Subcutaneous abdominal adipose tissue (tissue), 5 donors: ENCODE measurements around the gene ZNF805.
"Not testable (repeated sequence)": the region's sequence is repeated elsewhere in the genome, so short reads cannot be mapped to it uniquely, and the experiment has no call there.

Experiments used
- H3K27ac ChIP-seq: one replicate; pipeline ENCODE4 v1.7.0; 2013; ENCODE audit warnings: low read depth, mild to moderate bottlenecking, inconsistent platforms, low read length, moderate library complexity
- H3K27me3 ChIP-seq, 5 donors: one replicate each; pipeline ENCODE4 v1.7.0; 2013; ENCODE audit warnings: low read length in 5 of 5, inconsistent platforms in 1 of 5; ENCODE audit not compliant: control insufficient read depth in 5 of 5, insufficient read depth in 4 of 5
- H3K36me3 ChIP-seq, 5 donors: one replicate each; pipeline ENCODE4 v1.7.0; 2013; ENCODE audit warnings: low read length in 5 of 5; ENCODE audit not compliant: control insufficient read depth in 5 of 5, insufficient read depth in 5 of 5
- H3K4me1 ChIP-seq, 5 donors: one replicate each; pipeline ENCODE4 v1.7.0; 2013; ENCODE audit warnings: low read length in 5 of 5, mild to moderate bottlenecking in 3 of 5, moderate library complexity in 1 of 5; ENCODE audit not compliant: control insufficient read depth in 5 of 5, insufficient read depth in 5 of 5
- H3K4me3 ChIP-seq, 5 donors: one replicate each; pipeline ENCODE4 v1.7.0; 2013; ENCODE audit warnings: low read length in 5 of 5, low read depth in 1 of 5
- H3K9ac ChIP-seq, 5 donors: one replicate each; pipeline ENCODE4 v1.7.0; 2013; ENCODE audit warnings: low read length in 5 of 5, mild to moderate bottlenecking in 4 of 5, moderate library complexity in 3 of 5
- H3K9me3 ChIP-seq, 5 donors: one replicate each; pipeline ENCODE4 v1.7.0; 2013; ENCODE audit warnings: low read length in 5 of 5; ENCODE audit not compliant: control insufficient read depth in 5 of 5
- donor health status: healthy.
- donor health status: healthy.
- donor health status: healthy.
- donor health status: healthy.
- donor health status: healthy.

ZNF805 gene

DNA sequence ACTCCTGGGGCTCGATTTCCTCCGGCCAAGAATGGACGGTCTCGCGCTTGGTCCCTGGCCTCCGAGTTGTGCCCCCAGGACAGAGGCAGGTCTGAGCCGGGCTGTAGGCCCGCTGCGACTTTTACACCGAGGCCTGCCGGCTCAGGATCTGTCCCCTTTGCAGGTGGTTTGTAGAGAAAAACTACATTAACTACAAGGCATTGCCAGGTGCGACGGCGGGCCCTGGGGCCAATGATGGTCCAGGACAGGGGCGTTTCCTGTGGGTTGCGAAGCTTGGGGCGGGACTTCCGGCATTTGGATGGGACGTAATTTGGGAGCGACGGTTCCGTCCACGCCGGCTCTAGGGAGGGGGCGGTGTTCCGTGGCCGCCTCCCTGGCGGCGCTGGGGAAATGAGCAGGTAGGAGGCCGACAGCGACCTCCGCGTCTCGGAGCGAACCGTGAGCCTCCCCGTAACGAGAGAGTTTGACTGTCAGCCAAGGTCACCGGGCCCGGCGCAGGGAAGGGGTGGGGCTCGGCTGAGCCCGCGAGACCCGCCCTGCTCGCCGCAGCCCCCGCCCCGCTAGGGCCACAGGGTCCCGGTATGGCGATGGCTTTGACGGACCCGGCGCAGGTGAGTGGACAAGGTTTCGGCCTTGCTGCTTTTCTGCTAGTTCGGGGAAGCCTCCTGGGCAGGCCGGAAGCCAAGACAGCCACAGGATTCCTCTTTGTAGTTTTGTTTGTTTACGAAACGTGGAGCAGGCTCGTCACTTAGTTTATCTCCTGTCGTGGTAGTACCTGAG is at the start of gene ZNF805:
Gene ZNF805 (plus strand): TSS at position 322 of the 780 bp plus-strand sequence. CDS start 260 bp downstream, at position 582.
- Histone ChIP-seq H3K4me1 (peaks cover 11 to 29% (median 26%) of the 10 kb centered on the region in 5 donors), H3K4me3 (peak within 1 kb of the TSS; percentile 90 to 99 (median 98)), H3K9me3 (no peaks in the 10 kb centered on the region), H3K27me3 (no peaks in the 10 kb centered on the region), H3K36me3 (peaks cover 0 to 20% (median 15%) of the 10 kb centered on the region in 5 donors), H3K27ac (peak within 1 kb of the TSS; percentile 75), H3K9ac (peak within 1 kb of the TSS; percentile 93 to 100 (median 98))

DNA sequence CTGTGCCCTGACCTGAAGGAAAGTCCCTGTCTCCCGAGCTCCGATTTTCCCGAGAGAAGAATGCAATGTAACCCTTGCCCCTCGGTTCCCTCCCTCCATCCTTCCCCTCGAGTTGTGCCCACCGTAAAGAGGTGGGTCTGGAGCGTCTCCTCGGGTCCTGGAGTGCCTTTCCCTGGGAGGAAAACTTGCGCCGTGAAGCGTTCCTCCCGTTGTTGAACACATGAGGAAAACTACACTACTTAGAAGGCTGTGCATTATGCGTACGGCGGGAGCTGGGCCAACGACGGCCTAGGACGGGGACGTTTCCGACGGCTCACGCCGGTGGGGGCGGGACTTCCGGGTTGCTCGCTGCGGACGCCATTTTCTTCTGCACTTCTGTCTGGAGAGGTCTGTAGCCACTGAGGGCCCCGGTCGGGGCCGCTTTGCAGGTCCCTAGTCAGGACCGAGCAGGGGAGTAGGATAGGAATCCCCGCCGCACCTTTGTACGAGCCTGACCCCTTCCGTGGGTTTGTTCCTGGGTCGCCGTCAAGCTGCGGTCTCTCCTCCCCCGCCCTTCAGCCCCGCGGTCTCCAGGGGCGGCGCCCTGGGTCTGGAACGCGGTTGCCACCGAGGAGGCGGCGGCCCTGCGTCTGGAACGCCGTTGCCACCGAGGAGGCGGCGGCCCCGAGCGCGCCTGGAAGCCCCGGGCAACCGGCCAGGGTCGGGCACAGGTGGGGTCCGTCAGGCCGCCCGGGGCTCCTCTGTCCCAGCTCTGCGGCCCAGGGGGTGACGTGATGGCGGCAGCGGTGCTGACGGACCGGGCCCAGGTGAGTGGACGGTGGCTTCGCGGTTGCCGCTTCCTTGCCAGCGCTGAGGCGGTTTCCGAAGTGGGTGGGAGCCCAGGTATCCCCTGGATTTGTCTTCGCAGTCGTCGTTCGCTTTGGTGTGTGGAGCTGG is 49.0 kb upstream of the ZNF805 start, which contains the start of gene ZNF264:
Gene ZNF264 (plus strand): TSS at position 360 of the 936 bp plus-strand sequence. CDS start 414 bp downstream, at position 774.
- Histone ChIP-seq H3K27ac (peak within 1 kb of the TSS; percentile 75), H3K9me3 (peaks cover 0 to 5% (median 0%) of the 10 kb centered on the region in 5 donors), H3K4me1 (peaks cover 4 to 30% (median 29%) of the 10 kb centered on the region in 5 donors), H3K9ac (peak within 1 kb of the TSS; percentile 90 to 99 (median 94)), H3K36me3 (peaks cover 10 to 31% (median 31%) of the 10 kb centered on the region in 5 donors), H3K27me3 (no peaks in the 10 kb centered on the region), H3K4me3 (peak within 1 kb of the TSS; percentile 89 to 98 (median 96))

DNA sequence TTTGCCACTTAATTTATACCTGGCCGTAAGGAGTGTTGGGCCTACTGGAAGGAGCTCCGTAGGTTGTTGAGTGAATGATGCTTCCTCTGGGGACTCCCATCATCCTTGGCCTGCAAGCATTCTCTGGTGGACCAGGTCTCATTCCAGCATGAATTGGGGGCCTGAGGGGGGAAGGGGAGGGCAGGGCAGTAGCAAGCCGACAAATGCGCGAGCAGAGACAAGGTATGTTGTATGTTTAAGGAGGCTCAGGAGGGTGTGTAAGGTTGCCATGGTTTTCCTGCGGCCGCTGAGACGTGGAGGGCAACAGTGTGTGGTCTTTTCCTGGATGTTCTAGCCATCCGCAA is 48.4 kb upstream of the ZNF805 start:
- peak overlapping the region; percentile 89 to 98 (median 96) for H3K4me3 ChIP-seq
- H3K9ac ChIP-seq: peak overlapping the region; percentile 3 to 99 (median 94)
- peaks cover 10 to 38% (median 38%) of the 10 kb centered on the region in 5 donors for H3K36me3 ChIP-seq
- H3K27me3 ChIP-seq: no peaks in the 10 kb centered on the region
- peak overlapping the region; percentile 75 for H3K27ac ChIP-seq
- H3K9me3 ChIP-seq: peaks cover 0 to 3% (median 0%) of the 10 kb centered on the region in 5 donors
- H3K4me1 ChIP-seq: peaks cover 4 to 30% (median 29%) of the 10 kb centered on the region in 5 donors

DNA sequence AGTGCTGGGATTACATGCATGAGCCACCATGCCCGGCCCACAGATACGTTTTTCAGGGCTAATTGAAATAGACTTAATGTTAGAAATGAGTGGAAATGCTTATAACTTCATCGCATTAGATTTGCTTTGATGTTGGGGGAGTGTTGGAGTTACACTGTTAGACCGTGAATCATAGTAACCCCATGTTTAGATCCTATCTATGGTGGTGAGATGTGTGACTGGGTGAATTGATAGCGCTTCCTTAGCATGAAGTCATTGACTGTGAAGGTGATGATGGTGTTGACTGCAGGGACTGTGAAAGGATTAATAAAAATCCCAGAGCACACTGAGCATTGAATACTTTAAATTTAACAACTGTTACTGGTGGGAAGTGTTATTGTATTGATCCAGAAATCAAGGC is 47.4 kb upstream of the ZNF805 start:
- Histone ChIP-seq H3K4me1 (peaks cover 4 to 30% (median 29%) of the 10 kb centered on the region in 5 donors), H3K9me3 (no peaks in the 10 kb centered on the region), H3K4me3 (peak overlapping the region; percentile 89 to 98 (median 96)), H3K27ac (no peak overlapping the region), H3K27me3 (no peaks in the 10 kb centered on the region), H3K36me3 (peaks cover 10 to 47% (median 45%) of the 10 kb centered on the region in 5 donors), H3K9ac (peak overlapping the region in 3 of 5 donors; percentile 39 to 98 (median 94))

DNA sequence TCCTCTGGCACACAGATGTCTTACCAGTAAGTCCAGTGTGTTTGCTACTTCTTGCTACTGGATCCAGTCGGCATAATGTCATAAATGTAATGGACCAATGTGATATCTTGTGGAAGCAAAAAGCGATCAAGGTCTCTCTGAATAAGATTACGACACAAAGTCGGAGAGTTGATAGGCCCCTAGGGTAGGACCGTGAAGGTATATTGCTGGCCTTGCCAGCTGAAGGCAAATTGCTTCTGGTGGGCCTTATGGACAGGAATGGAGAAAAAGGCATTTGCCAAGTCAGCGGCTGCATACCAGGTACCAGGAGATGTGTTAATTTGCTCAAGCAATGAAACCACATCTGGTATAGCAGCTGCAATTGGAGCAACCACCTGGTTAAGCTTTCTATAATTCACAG is 42.6 kb upstream of the ZNF805 start:
- H3K27me3 ChIP-seq, H3K4me3 ChIP-seq, H3K9ac ChIP-seq, H3K27ac ChIP-seq, H3K9me3 ChIP-seq: not testable (repeated sequence)
- peaks cover 10 to 83% (median 56%) of the 10 kb centered on the region in 5 donors for H3K36me3 ChIP-seq
- peaks cover 2 to 12% (median 10%) of the 10 kb centered on the region in 5 donors for H3K4me1 ChIP-seq

DNA sequence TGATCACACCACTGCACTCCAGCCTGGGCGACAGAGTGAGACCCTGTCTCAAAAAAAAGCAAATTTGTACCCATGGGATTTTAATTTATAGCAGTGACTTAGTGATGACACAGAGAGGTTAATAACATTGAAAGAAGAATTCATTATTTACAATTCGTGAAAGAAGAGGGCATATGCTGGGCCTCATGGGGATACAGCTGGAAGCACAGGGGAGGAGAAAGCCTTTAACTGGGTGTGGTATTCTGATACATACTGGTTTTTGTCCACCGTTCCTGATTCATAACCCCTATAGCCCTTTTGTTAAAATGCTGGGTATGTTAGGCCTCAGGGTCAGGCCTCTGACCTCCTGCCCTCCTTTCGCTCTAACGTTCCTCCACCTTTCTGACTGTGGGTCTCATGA is 38.3 kb upstream of the ZNF805 start:
- H3K27ac ChIP-seq: no peak overlapping the region
- H3K4me1 ChIP-seq: peaks cover 0 to 6% (median 2%) of the 10 kb centered on the region in 5 donors
- H3K9ac ChIP-seq: no peak overlapping the region
- peaks cover 4 to 71% (median 34%) of the 10 kb centered on the region in 5 donors for H3K36me3 ChIP-seq
- no peaks in the 10 kb centered on the region for H3K9me3 ChIP-seq
- H3K4me3 ChIP-seq: no peak overlapping the region
- H3K27me3 ChIP-seq: no peaks in the 10 kb centered on the region

DNA sequence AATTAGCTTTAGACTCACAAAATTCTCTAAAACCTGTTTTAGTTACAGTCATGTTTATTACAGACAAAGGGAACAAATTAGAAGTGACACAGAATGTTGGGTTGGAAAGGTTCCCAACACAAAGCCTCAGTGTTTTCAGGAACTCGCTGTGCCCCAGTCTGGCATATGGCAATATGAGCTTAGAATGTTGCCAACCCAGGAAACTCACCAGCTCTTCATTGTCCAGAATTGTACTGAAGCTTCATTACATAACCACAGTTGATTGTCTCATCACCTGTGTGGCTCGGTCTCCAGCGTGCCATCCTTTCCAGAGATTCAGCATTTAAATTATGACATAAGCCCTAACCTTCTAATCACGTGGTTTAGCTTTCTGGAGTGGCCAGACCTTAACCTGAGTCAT is 30.1 kb upstream of the ZNF805 start:
- Histone ChIP-seq H3K9ac (no peak overlapping the region), H3K4me1 (no peaks in the 10 kb centered on the region), H3K4me3 (no peak overlapping the region), H3K36me3 (peaks cover 33 to 79% (median 56%) of the 10 kb centered on the region in 5 donors), H3K9me3 (peaks cover 0 to 4% (median 0%) of the 10 kb centered on the region in 5 donors), H3K27ac (no peak overlapping the region), H3K27me3 (no peaks in the 10 kb centered on the region)

DNA sequence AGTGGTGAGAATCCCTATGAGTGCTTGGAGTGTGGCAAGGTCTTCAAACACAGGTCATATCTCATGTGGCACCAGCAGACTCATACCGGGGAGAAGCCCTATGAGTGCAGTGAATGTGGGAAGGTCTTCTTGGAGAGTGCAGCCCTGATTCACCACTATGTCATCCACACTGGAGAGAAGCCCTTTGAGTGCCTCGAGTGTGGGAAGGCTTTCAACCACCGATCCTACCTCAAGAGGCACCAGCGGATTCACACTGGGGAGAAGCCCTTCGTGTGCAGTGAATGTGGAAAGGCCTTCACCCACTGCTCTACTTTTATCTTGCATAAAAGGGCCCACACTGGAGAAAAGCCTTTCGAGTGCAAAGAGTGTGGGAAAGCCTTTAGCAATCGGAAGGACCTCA is 28.3 kb upstream of the ZNF805 start:
- Histone ChIP-seq H3K4me3 (no peak overlapping the region), H3K27me3 (no peaks in the 10 kb centered on the region), H3K4me1 (no peaks in the 10 kb centered on the region), H3K9ac (no peak overlapping the region), H3K36me3 (peaks cover 34 to 67% (median 48%) of the 10 kb centered on the region in 5 donors), H3K27ac (no peak overlapping the region), H3K9me3 (peaks cover 0 to 4% (median 0%) of the 10 kb centered on the region in 5 donors)

DNA sequence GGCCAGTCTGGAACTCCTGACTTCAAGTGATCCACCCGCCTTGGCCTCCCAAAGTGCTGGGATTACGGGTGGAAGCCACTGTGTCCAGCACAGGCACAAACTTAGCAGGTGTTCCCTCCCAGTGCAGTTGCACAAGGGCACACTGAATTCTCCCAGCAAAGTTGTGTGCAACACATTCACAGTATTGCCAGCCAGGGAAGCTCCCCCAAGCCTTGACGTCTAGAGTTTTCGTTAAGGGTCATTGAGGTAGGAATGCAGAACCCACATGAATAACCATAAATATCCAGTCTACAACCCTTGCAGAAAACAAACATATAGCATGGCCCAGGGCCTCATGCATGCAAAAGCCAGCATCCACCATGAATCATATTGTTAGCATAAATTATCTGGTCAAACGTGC is 12.9 kb upstream of the ZNF805 start:
- Histone ChIP-seq H3K4me3 (no peak overlapping the region), H3K27ac (no peak overlapping the region), H3K4me1 (peaks cover 0 to 6% (median 0%) of the 10 kb centered on the region in 5 donors), H3K27me3 (no peaks in the 10 kb centered on the region), H3K36me3 (no peaks in the 10 kb centered on the region), H3K9ac (no peak overlapping the region), H3K9me3 (no peaks in the 10 kb centered on the region)
